GM12878 (cell line): ENCODE results near the gene PTPRM. TPM values are rescaled to one million over a fixed set of nuclear protein-coding genes. Genes with fewer than 3 reads are reported as not detected.

Source experiments
- ATAC-seq: fragments of 200-7000 bp; cut with Tn5 transposase; 3 replicates; pipeline ENCODE4 v1.9.1; 2020; ENCODE audit warnings: mild to moderate bottlenecking, moderate library complexity
- BruUV-seq: library from RNA; stranded (reverse); fragments of 400-500 nt; replicated peaks from 2 replicates; lab custom pipeline; 2021; lab: Mats Ljungman, UMichigan
- CTCF ChIA-PET: fragments of 300-600 bp; sonication (Branson Sonifier 250); formaldehyde crosslinking; extraction: SDS; loops from one replicate; lab custom pipeline; 2021; ENCODE audit warnings: inconsistent platforms; lab: Yijun Ruan, JAX
- POLR2A ChIA-PET: fragments of 350-600 bp; formaldehyde crosslinking; extraction: SDS; loops from one replicate; lab custom pipeline; 2021; ENCODE audit warnings: inconsistent platforms; lab: Charles Lee
- RAD21 ChIA-PET: fragments of 300-600 bp; sonication (Branson Sonifier 250); formaldehyde crosslinking; loops from one replicate; lab custom pipeline; 2023; ENCODE audit warnings: antibody characterized with exemption; ENCODE audit not compliant: unreplicated experiment; lab: Charles Lee
- SMC1A ChIA-PET: fragments of 300-600 bp; sonication (Branson Sonifier 250); formaldehyde crosslinking; loops from one replicate; lab custom pipeline; 2023; ENCODE audit not compliant: unreplicated experiment, uncharacterized antibody; lab: Charles Lee
- DNase-seq: peaks from one replicate; pipeline ENCODE4 v3.0.0-alpha.2; 2011; ENCODE audit warnings: low read depth, low spot score
- FAIRE-seq: peaks from 3 replicates; lab custom pipeline; 2011; peaks lifted over from hg19 to GRCh38; lab: Jason Lieb, UNC
- H2AFZ ChIP-seq: 2 replicates; pipeline ENCODE4 v1.6.0; 2011; ENCODE audit warnings: low read depth, low read length, control low read depth; ENCODE audit not compliant: control insufficient read depth
- H3K27ac ChIP-seq: 2 replicates; pipeline ENCODE4 v1.5.1; 2011; ENCODE audit warnings: control low read depth; ENCODE audit not compliant: control insufficient read depth, insufficient read depth
- H3K27me3 ChIP-seq, 2 experiments: replicated peaks in 1 of 2; 2 replicates each; pipeline versions ENCODE4 v1.6.0 to v1.6.1; 2011; ENCODE audit warnings: low read length in 1 of 2; ENCODE audit not compliant: control insufficient read depth in 2 of 2, insufficient read depth in 2 of 2
- H3K36me3 ChIP-seq, 2 experiments: 2 replicates each; pipeline ENCODE4 v1.5.1; 2011; ENCODE audit warnings: low read length in 1 of 2; ENCODE audit not compliant: control insufficient read depth in 2 of 2, insufficient read depth in 2 of 2
- H3K4me1 ChIP-seq: 2 replicates; pipeline ENCODE4 v1.6.1; 2011; ENCODE audit warnings: mild to moderate bottlenecking, low read length, moderate library complexity, mixed read lengths; ENCODE audit not compliant: control insufficient read depth, insufficient read depth
- H3K4me2 ChIP-seq: 2 replicates; pipeline ENCODE4 v1.6.0; 2011; ENCODE audit warnings: control low read depth; ENCODE audit not compliant: control insufficient read depth, insufficient read depth
- H3K4me3 ChIP-seq: fragments of 200-600 bp; sonication (generic); 2 replicates; pipeline ENCODE4 v1.5.1; 2016
- H3K79me2 ChIP-seq: 2 replicates; pipeline ENCODE4 v1.6.0; 2011; ENCODE audit warnings: low read length; ENCODE audit not compliant: control insufficient read depth, insufficient read depth
- H3K9ac ChIP-seq: 2 replicates; pipeline ENCODE4 v1.8.0; 2011; ENCODE audit warnings: low read length, control low read depth, mixed read lengths; ENCODE audit not compliant: control insufficient read depth, insufficient read depth
- H3K9me3 ChIP-seq: replicated peaks from 3 replicates; pipeline ENCODE4 v1.5.1; 2011; ENCODE audit warnings: mild to moderate bottlenecking, low read length; ENCODE audit not compliant: control insufficient read depth, insufficient read depth
- H4K20me1 ChIP-seq: 2 replicates; pipeline ENCODE4 v1.6.0; 2011; ENCODE audit not compliant: control insufficient read depth, insufficient read depth
- ASH2L ChIP-seq: fragments of 300-600, 200-600 bp; sonication (generic); IDR thresholded peaks from 2 replicates; pipeline ENCODE4 v1.6.1; 2017; ENCODE audit warnings: low read depth, mild to moderate bottlenecking, borderline replicate concordance
- CHD1 ChIP-seq: IDR thresholded peaks from 2 replicates; pipeline ENCODE4 v1.6.1; 2012; ENCODE audit warnings: low read depth, low read length, improper control_type of control experiment
- DPF2 ChIP-seq: fragments of 450-650 bp; IDR thresholded peaks from 2 replicates; pipeline ENCODE4 v1.6.1; 2017; ENCODE audit warnings: mild to moderate bottlenecking
- ETV6 ChIP-seq, 2 experiments: fragments of 450-650 bp in 1 of 2; IDR thresholded peaks in 1 of 2; conservative IDR thresholded peaks in 1 of 2; 2 replicates each; pipeline ENCODE4 v1.6.1; 2014; ENCODE audit warnings: antibody characterized with exemption in 1 of 2, borderline replicate concordance in 1 of 2, low read depth in 1 of 2, mild to moderate bottlenecking in 1 of 2, moderate library complexity in 1 of 2
- MEF2B ChIP-seq: fragments of 450-650 bp; IDR thresholded peaks from 2 replicates; pipeline ENCODE4 v1.6.1; 2018; ENCODE audit warnings: mild to moderate bottlenecking, moderate library complexity; ENCODE audit not compliant: partially characterized antibody, poor library complexity, severe bottlenecking
- PML ChIP-seq: IDR thresholded peaks from 2 replicates; pipeline ENCODE4 v1.6.1; 2012; ENCODE audit warnings: low read length, inconsistent platforms
- RCOR1 ChIP-seq: conservative IDR thresholded peaks from 2 replicates; pipeline ENCODE4 v1.6.1; 2012; ENCODE audit warnings: low read depth, low read length, improper control_type of control experiment
- SMAD5 ChIP-seq: IDR thresholded peaks from 2 replicates; pipeline ENCODE4 v1.6.1; 2016; ENCODE audit warnings: antibody characterized with exemption, low read depth
- ZNF592 ChIP-seq: fragments of 450-650 bp; IDR thresholded peaks from 2 replicates; pipeline ENCODE4 v1.6.1; 2017; ENCODE audit warnings: mild to moderate bottlenecking, moderate library complexity
- WGBS: methylation state at CpG from one replicate; pipeline ENCODE4 v1.1.6; 2016; ENCODE audit warnings: low lambda C conversion rate; ENCODE audit not compliant: insufficient replicate concordance, insufficient coverage; ENCODE audit errors: missing lambda C conversion rate; 5-methylcytosine and 5-hydroxymethylcytosine counted together
- in situ Hi-C: fragments of 300-500 bp; cut with MboI; formaldehyde crosslinking; loops from 9 replicates; pipeline ENCODE4 v1.14.3; 2018; ENCODE audit warnings: mixed read lengths
- intact Hi-C: fragments of 100-400 bp; cut with micrococcal nuclease; formaldehyde crosslinking; loops from one replicate; pipeline ENCODE4 v1.14.2; 2022; ENCODE audit not compliant: unreplicated experiment
- polyA plus RNA-seq, 11 experiments: library from polyadenylated mRNA; depleted of rRNA in 4 of 11; unstranded in 6 of 11; stranded (reverse) in 5 of 11; fragments of >200 nt; fragmentation: Nextera tagmentation in 4 of 11; fragmentation: Illumina TruSeq in 1 of 11; extraction: Ambion mirVana in 4 of 11; extraction: Trizol in 1 of 11; gene quantifications; 1 replicate in 1 of 11; 2 replicates in 10 of 11; pipeline versions ENCODE4 v1.2.1 to v1.2.3, GENCODE V29; 2011 to 2016; ENCODE audit warnings: inconsistent platforms in 2 of 11, missing spikeins in 2 of 11, low read depth in 1 of 11
- total RNA-seq, 4 experiments: library from RNA; depleted of rRNA in 3 of 4; stranded (reverse); fragments of >200 nt in 3 of 4; fragmentation: Illumina TruSeq in 1 of 4; extraction: Trizol in 1 of 4; gene quantifications; 2 replicates each; pipeline versions ENCODE4 v1.2.1 to v1.2.3, GENCODE V29; 2013 to 2021
- TF ChIP-seq, protein P1 (sequence below): IDR thresholded peaks from 2 replicates; pipeline ENCODE4 v1.6.1; 2011; ENCODE audit warnings: borderline replicate concordance, low read depth, mild to moderate bottlenecking, moderate library complexity, low read length; ENCODE audit not compliant: insufficient read depth, poor library complexity, severe bottlenecking
- TF ChIP-seq, protein P2 (sequence below), 3 experiments: IDR thresholded peaks in 2 of 3; conservative IDR thresholded peaks in 1 of 3; 2 replicates each; pipeline ENCODE4 v1.5.1; 2011; ENCODE audit warnings: low read depth in 3 of 3, low read length in 3 of 3, mild to moderate bottlenecking in 3 of 3, control low read depth in 2 of 3, moderate library complexity in 2 of 3, inconsistent platforms in 1 of 3, mixed read lengths in 1 of 3; ENCODE audit not compliant: control insufficient read depth in 2 of 3, insufficient read depth in 1 of 3; ENCODE audit errors: extremely low read depth in 1 of 3
- TF ChIP-seq, protein P3 (sequence below): fragments of 450-650 bp; IDR thresholded peaks from 2 replicates; pipeline ENCODE4 v1.6.1; 2014; ENCODE audit warnings: mild to moderate bottlenecking

PTPRM gene
- total and polyA plus RNA-seq, 10 of the 15 experiments (the other 5 are each of a cell fraction or from before 2014, with no cell fraction given) = 0.07 to 22.6 (median 0.60) TPM

- no peaks in the 10 kb centered on the region for H3K36me3 ChIP-seq
- ChIA-PET RAD21 (no interaction called here), POLR2A (no interaction called here), SMC1A (interaction anchor here (0.6 kb wide), 1 partner anchor 36 kb away, joined by 3 read pairs; no protein-coding TSS in a partner anchor), CTCF (no interaction called here)
- no peak overlapping the region for H3K9ac ChIP-seq
- in situ Hi-C loops = no loop called here
- DNase-seq = no peak
- H3K4me2 ChIP-seq = no peak overlapping the region
- no peak overlapping the region for H2AFZ ChIP-seq
- no peaks in the 10 kb centered on the region for H3K79me2 ChIP-seq
- H3K4me3 ChIP-seq = no peak overlapping the region
- intact Hi-C loops = no loop called here
- no peak for FAIRE-seq
- WGBS = 29% methylated on average over 7 of the region's 7 CpGs
- H3K27me3 ChIP-seq = peaks cover 0 to 2% of the 10 kb centered on the region in 2 experiments; a peak in 2 of 4 replicates
- no peaks in the 10 kb centered on the region for H4K20me1 ChIP-seq
- BruUV-seq = no TSS peak
- H3K9me3 ChIP-seq = no peaks in the 10 kb centered on the region
- no peaks in the 10 kb centered on the region for H3K4me1 ChIP-seq
- ATAC-seq = no peak
- H3K27ac ChIP-seq = no peak overlapping the region
- no peak for TF ChIP-seq ZNF592
- TF ChIP-seq CHD1 = no peak
- no peak for TF ChIP-seq PML
- TF ChIP-seq ETV6 (conservative IDR thresholded peaks at IDR 0.05 in 1 of 2, IDR thresholded peaks at IDR 0.05 in 1 of 2; ENCODE audit: borderline replicate concordance in 1 of 2, low read depth in 1 of 2) = no peak
- no peak for TF ChIP-seq ASH2L
- TF ChIP-seq, protein P1, sequence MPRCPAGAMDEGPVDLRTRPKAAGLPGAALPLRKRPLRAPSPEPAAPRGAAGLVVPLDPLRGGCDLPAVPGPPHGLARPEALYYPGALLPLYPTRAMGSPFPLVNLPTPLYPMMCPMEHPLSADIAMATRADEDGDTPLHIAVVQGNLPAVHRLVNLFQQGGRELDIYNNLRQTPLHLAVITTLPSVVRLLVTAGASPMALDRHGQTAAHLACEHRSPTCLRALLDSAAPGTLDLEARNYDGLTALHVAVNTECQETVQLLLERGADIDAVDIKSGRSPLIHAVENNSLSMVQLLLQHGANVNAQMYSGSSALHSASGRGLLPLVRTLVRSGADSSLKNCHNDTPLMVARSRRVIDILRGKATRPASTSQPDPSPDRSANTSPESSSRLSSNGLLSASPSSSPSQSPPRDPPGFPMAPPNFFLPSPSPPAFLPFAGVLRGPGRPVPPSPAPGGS = no peak
- no peak for TF ChIP-seq DPF2
- TF ChIP-seq, protein P2, sequence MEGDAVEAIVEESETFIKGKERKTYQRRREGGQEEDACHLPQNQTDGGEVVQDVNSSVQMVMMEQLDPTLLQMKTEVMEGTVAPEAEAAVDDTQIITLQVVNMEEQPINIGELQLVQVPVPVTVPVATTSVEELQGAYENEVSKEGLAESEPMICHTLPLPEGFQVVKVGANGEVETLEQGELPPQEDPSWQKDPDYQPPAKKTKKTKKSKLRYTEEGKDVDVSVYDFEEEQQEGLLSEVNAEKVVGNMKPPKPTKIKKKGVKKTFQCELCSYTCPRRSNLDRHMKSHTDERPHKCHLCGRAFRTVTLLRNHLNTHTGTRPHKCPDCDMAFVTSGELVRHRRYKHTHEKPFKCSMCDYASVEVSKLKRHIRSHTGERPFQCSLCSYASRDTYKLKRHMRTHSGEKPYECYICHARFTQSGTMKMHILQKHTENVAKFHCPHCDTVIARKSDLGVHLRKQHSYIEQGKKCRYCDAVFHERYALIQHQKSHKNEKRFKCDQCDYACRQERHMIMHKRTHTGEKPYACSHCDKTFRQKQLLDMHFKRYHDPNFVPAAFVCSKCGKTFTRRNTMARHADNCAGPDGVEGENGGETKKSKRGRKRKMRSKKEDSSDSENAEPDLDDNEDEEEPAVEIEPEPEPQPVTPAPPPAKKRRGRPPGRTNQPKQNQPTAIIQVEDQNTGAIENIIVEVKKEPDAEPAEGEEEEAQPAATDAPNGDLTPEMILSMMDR (IDR thresholded peaks at IDR 0.05 in 2 of 3, conservative IDR thresholded peaks at IDR 0.05 in 1 of 3; ENCODE audit: control insufficient read depth in 2 of 3, extremely low read depth in 1 of 3, insufficient read depth in 1 of 3, low read depth in 3 of 3, low read length in 3 of 3) = no peak
- no peak for TF ChIP-seq MEF2B
- TF ChIP-seq SMAD5 = no peak
- TF ChIP-seq, protein P3, sequence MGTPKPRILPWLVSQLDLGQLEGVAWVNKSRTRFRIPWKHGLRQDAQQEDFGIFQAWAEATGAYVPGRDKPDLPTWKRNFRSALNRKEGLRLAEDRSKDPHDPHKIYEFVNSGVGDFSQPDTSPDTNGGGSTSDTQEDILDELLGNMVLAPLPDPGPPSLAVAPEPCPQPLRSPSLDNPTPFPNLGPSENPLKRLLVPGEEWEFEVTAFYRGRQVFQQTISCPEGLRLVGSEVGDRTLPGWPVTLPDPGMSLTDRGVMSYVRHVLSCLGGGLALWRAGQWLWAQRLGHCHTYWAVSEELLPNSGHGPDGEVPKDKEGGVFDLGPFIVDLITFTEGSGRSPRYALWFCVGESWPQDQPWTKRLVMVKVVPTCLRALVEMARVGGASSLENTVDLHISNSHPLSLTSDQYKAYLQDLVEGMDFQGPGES = no peak
- TF ChIP-seq RCOR1 = no peak
Observed at GRCh38 chr18:7754725-7755181, 187.6 kb downstream of the PTPRM start.
